GM18517 (cell line): ENCODE data around the gene PTPRN2.

ENCODE experiments used
- ATAC-seq: cut with Tn5 transposase; IDR thresholded peaks from one replicate; pipeline ENCODE4 v1.9.1; 2021; ENCODE audit warnings: mild to moderate bottlenecking, moderate library complexity; ENCODE audit not compliant: unreplicated experiment

Gene PTPRN2

GRCh38 chr7:158067219-158067930 is 520.2 kb downstream of the PTPRN2 start:
- no peak for ATAC-seq

- ATAC-seq: no peak
Observed at GRCh38 chr7:158066085-158066484, 521.5 kb downstream of the PTPRN2 start.

GRCh38 chr7:158065340-158065739 is 522.3 kb downstream of the PTPRN2 start:
- ATAC-seq: no peak

- ATAC-seq: no peak
Observed at GRCh38 chr7:158064631-158065030, 523.0 kb downstream of the PTPRN2 start.

GRCh38 chr7:158063850-158064610 is 523.6 kb downstream of the PTPRN2 start:
- no peak for ATAC-seq

- ATAC-seq: no peak
Observed at GRCh38 chr7:158062661-158063060, 525.0 kb downstream of the PTPRN2 start.

GRCh38 chr7:158061884-158062656 is 525.6 kb downstream of the PTPRN2 start:
- no peak for ATAC-seq

GRCh38 chr7:158061026-158061630 is 526.5 kb downstream of the PTPRN2 start:
- ATAC-seq: no peak

GRCh38 chr7:158060216-158060615 is 527.4 kb downstream of the PTPRN2 start:
- ATAC-seq: no peak

- ATAC-seq: no peak
Observed at GRCh38 chr7:158057446-158057845, 530.2 kb downstream of the PTPRN2 start.

GRCh38 chr7:158056761-158057160 is 530.9 kb downstream of the PTPRN2 start:
- ATAC-seq: no peak

GRCh38 chr7:158055726-158056510 is 531.7 kb downstream of the PTPRN2 start:
- ATAC-seq: no peak

- no peak for ATAC-seq
Observed at GRCh38 chr7:158054611-158055010, 533.0 kb downstream of the PTPRN2 start.

- ATAC-seq: no peak
Observed at GRCh38 chr7:158054081-158054480, 533.5 kb downstream of the PTPRN2 start.

GRCh38 chr7:158053183-158053915 is 534.3 kb downstream of the PTPRN2 start:
- no peak for ATAC-seq

- no peak for ATAC-seq
Observed at GRCh38 chr7:158052381-158053060, 535.1 kb downstream of the PTPRN2 start.

GRCh38 chr7:158051776-158052175 is 535.8 kb downstream of the PTPRN2 start:
- no peak for ATAC-seq

GRCh38 chr7:158050978-158051651 is 536.5 kb downstream of the PTPRN2 start:
- ATAC-seq: no peak
